ENCODE results near the gene ISCU. TPM values are rescaled to one million over a fixed set of nuclear protein-coding genes. Genes with fewer than 3 reads are reported as not detected.

Gene ISCU
- total RNA-seq, 1 donor from 2014 or later, result 45.1 TPM

- intact Hi-C loops (cut with micrococcal nuclease), result no loop called here
These were observed 37.7 kb downstream of the ISCU start for GRCh38 chr12:108599948-108600701.

DNA sequence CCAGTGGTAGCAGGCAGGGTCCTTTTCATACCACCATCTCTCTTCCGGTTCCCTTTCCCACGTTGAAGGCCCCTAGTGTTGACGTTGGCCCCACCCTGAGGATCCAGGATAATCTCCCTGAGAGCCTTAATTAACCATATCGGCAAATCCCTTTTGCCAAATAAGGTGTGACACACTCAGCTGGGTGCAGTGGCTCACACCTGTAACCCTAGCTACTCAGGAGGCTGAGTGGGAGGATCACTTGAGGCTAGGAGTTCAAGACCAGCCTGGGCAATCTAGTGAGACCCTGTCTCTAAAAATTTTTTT lies 38.3 kb downstream of the ISCU start:
- intact Hi-C loops (cut with micrococcal nuclease), result no loop called here

- intact Hi-C loops (cut with micrococcal nuclease), result no loop called here
These were observed 39.9 kb downstream of the ISCU start for GRCh38 chr12:108602209-108602705.

DNA sequence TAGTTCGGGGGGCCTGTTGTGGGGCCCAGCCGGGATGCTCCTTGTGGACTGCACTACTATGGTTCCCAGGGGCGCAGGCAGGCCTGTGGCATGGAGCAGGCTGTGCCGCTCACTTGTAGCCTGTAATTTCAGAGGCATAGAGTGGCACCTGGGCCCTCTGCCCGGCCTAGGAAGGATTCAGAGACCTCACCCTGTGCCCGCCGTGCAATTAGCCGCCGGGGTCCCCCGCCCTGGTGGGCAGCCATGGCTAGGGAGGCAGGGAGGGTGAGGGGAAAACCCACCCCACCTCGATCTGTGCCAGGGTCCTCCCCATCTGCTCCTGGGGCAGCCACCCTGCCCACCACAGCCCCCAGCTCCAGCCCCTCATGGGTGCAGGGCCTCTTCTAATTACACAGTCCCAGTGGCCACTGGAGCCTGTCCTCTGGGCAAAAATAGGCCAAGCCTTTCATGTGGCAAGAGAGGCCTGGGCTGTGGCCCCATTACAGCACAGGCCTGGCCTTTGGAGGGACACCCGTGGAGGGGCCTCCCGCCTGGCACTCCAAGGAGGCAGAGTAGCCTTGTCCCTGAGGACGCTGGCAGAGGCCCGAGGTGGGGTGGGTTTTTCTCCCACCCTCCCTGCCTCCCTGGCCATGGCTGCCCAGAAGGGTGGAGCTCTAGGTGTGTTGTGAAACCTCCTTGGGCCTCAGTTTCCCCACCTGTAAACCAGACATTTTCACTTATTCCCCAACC lies 40.7 kb downstream of the ISCU start:
- intact Hi-C loops (cut with micrococcal nuclease), result no loop called here

- intact Hi-C loops (cut with micrococcal nuclease), result no loop called here
These were observed 41.3 kb downstream of the ISCU start for GRCh38 chr12:108603743-108604142.

GRCh38 chr12:108604208-108604941 lies 42.0 kb downstream of the ISCU start:
- intact Hi-C loops (cut with micrococcal nuclease), result no loop called here

DNA sequence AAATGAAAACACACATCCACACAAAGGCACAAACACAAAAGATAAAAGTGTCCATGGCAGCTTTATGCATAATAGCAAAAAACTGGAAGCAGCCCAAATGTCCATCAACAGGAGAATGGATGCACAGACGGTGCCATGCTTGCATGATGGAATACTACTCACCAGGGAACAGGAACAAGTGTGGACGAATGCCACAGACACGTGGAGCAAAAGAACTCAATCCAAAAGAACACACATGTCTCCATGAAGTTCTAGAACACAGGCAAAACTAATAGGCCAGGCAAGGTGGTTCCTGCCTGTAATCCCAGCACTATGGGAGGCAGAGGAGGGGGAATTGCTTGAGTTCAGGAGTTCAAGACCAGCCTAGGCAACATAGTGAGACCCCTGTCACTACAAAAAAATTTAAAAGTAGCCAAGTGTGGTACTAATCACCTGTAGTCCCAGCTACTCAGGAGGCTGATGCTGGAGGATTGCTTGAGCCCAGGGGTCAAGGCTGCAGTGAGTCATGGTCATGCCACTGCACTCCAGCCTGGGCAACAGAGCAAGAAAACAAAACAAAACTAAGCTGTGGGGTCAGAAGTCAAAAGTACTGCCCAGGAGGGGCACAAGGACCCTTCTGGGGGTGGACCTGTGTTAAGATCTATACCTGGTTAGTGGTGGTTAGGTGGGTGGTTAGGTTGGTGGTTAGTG lies 42.7 kb downstream of the ISCU start:
- intact Hi-C loops (cut with micrococcal nuclease), result no loop called here

- intact Hi-C loops (cut with micrococcal nuclease), result no loop called here
These were observed 43.5 kb downstream of the ISCU start for GRCh38 chr12:108605690-108606406.

DNA sequence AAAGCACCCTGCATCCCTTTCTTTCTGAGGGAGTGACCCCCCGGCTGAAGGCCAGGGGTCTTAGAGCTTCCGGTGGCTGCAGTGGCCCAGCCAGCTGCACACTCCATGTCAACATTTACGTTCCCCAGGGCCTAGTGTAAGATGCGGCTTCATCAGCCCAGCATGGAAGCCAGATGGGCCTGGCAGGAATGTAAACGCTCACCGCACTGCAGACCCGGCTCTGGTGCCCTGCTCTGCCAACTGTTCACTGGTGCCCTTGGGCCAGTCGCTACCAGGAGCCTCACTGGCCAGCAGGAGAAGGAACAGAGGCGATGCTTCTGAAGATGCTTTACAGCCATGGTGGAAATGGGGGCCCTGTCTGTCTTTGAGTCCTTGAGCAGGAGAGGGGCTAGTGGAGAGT lies 44.1 kb downstream of the ISCU start:
- intact Hi-C loops (cut with micrococcal nuclease), result no loop called here

GRCh38 chr12:108607981-108608600 lies 45.7 kb downstream of the ISCU start:
- intact Hi-C loops (cut with micrococcal nuclease), result no loop called here

GRCh38 chr12:108608616-108609015 lies 46.2 kb downstream of the ISCU start:
- intact Hi-C loops (cut with micrococcal nuclease), result no loop called here

DNA sequence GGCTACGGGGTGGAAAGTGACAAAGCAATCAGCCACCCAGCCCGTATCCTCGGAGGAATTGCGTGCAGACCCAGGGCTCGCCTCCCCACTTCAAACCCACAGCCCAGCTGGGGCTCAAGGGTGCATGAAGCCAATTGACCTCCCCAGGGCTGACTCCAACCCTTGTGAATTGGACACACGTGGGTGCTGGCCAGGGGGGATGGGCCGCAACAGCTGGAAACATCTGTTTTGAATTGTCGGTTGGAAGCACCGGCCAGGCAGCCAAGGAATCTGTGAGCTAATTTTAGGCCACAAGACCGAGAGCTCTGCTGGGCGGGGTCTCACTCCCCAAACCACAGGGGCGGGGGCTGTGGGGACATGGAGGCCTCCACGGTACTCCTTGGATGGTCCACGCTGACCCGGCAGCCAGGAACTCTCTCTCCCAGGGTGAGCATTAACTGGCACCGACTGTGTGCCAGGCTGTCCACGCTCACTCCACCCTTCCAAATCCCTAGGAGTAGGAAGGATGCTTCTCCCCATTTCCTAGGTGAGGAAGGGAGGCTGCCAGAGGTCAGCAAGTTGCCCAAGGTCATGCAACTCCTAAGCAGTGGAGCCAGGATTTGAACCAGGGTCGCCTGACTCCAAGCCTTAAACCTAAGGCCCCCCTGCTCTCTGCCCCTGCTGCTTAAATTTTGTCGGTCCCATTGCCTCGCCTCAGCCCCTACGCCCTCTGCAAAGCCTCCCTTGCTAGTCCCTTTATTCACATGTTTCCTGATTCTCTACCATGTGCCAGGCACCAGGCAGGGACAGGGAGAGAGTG lies 47.3 kb downstream of the ISCU start:
- intact Hi-C loops (cut with micrococcal nuclease), result no loop called here

- intact Hi-C loops (cut with micrococcal nuclease), result no loop called here
These were observed 48.0 kb downstream of the ISCU start for GRCh38 chr12:108610336-108610815.

DNA sequence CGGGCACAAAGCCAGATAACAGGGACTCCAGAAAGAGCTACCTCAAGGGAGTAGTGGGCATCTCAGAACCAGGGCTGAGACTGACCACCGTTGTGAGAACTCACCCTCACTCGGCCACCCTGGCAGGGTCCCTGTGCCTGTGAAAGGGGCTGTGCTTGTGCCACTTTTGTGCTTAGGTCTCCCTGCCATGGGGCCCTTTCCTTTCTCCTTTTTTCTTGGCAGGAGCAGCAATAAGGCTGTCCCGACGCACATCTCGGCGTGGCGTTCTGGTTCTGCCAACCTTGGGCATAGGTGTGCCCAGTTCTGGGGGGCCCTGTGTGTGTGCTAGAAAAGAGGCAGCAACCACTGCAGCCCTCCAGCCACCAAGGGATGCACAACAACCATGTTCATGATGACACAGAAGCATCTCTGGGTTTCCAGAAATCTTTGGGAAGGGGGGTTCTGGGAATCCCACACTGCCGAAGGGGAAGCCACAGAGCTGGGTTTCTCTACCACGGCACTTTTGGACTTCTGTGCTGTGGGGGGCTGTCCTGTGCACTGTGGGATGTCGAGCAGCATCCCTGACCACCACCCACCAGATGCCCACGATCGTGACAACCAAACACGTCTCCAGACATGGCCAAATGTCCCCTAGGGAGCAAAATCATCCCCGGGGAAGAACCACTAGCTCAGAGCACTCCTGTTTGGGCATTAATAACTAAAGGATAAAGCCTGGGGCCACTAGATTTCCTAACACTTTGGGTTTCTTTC lies 48.6 kb downstream of the ISCU start:
- intact Hi-C loops (cut with micrococcal nuclease), result no loop called here

DNA sequence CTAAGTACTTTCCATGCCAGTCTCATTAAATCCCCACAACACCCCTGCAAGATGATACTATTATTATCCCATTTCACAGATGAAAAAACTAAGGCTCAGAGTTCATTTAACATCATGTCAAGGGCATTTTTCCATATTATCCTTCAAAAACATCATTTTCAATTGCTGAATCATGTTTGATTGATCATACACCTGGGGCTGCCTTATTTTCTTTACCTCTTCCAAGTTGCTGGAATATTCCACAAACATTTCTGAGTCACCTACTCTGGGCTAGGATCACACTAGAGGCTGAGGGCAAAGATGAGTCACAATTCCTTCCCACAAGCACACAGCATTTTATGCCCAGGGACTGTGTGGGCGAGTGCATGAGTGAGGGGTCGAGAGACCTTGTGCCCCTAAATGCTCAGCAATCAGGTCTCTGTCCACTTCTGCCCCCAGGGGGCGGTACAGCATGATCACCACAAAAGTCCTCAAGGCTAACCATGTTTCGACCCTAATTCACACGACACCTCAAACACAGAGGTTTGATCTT lies 49.6 kb downstream of the ISCU start:
- intact Hi-C loops (cut with micrococcal nuclease), result loop anchor here (1.0 kb wide), 1 partner anchor 191 kb away; no protein-coding TSS in a partner anchor

DNA sequence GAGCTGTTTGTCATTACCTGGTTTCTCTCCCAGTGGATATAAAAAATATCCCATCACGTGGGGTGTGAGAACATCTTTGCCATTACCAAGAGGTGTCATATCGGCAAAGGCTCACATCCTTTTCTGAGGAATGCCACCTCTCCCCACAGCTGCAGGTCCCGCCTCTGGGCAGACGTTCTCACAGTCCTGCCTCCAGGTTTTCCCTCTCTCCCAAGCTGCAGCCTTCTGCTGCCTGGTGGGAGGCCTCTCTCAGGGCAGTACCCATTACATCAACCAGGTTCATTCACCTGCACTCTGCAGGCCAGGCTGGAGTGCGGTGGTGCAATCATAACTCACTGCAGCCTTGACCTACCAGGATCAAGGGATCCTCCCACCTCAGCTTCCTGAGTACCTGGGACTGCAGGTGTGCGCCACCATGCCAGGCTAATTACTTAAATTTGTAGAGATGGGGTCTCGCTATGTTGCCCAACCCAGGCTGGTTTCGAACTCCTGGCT lies 50.4 kb downstream of the ISCU start:
- intact Hi-C loops (cut with micrococcal nuclease), result loop anchor here (1.0 kb wide), 1 partner anchor 190 kb away; no protein-coding TSS in a partner anchor

DNA sequence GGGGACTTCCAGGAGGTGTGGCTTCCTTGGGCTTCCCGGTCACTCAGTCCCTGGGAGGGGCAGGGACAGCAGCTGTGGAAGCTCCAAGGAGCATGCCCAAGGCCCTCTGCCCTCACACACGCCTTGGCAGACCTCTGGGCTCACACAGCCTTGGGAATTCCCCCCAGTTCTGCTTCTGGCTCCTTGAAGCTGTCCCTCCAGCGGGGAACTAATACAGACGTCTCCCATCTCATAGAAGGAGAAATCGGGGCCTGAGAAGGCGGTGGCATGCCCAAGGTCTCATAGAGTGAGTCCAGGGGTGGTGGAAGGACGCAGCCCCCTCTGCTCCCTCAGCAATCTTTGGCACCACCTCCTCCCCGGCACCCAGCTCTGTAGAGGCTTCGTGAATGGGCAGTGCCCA lies 51.2 kb downstream of the ISCU start:
- intact Hi-C loops (cut with micrococcal nuclease), result no loop called here

DNA sequence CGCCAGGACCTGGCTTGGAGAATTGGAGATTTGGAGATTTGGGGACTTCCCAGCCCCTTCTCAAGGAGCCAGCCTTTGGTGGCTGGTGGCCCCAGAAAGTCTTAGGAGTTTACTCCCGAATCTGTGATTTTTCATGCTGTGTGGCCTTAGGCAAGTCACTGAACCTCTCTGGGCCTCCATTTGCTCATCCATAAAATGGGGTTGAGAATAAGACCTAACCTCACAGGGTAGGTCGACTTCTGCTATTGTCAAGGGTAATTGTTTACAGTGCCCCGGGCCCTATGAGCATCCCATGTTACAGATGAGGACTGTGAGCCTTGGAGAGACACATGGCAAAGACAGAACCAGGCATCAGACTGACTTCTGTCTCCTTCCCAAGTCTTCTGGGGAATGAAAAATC lies 51.6 kb downstream of the ISCU start:
- intact Hi-C loops (cut with micrococcal nuclease), result no loop called here
